IPS-18a (cell line): ENCODE data around the gene TMEFF2.
"Not testable (repeated sequence)": the region's sequence is repeated elsewhere in the genome, so short reads cannot be mapped to it uniquely, and the experiment has no call there.

Experiments
- H3K27ac ChIP-seq: one replicate; pipeline ENCODE4 v1.5.1; 2013; ENCODE audit warnings: low read length
- H3K27me3 ChIP-seq: one replicate; pipeline ENCODE4 v1.6.1; 2013; ENCODE audit warnings: mild to moderate bottlenecking, low read length; ENCODE audit not compliant: control insufficient read depth, insufficient read depth
- H3K36me3 ChIP-seq: one replicate; pipeline ENCODE4 v1.6.1; 2013; ENCODE audit warnings: low read depth, low read length; ENCODE audit not compliant: control insufficient read depth
- H3K4me1 ChIP-seq: one replicate; pipeline ENCODE4 v1.6.1; 2013; ENCODE audit warnings: low read depth, low read length; ENCODE audit not compliant: control insufficient read depth
- H3K4me3 ChIP-seq: one replicate; pipeline ENCODE4 v1.5.1; 2013; ENCODE audit warnings: low read length
- H3K9ac ChIP-seq: one replicate; pipeline ENCODE4 v1.6.1; 2013; ENCODE audit warnings: mild to moderate bottlenecking, low read length, moderate library complexity
- H3K9me3 ChIP-seq: one replicate; pipeline ENCODE4 v1.6.1; 2013; ENCODE audit warnings: low read depth, low read length; ENCODE audit not compliant: control insufficient read depth

Gene TMEFF2

DNA sequence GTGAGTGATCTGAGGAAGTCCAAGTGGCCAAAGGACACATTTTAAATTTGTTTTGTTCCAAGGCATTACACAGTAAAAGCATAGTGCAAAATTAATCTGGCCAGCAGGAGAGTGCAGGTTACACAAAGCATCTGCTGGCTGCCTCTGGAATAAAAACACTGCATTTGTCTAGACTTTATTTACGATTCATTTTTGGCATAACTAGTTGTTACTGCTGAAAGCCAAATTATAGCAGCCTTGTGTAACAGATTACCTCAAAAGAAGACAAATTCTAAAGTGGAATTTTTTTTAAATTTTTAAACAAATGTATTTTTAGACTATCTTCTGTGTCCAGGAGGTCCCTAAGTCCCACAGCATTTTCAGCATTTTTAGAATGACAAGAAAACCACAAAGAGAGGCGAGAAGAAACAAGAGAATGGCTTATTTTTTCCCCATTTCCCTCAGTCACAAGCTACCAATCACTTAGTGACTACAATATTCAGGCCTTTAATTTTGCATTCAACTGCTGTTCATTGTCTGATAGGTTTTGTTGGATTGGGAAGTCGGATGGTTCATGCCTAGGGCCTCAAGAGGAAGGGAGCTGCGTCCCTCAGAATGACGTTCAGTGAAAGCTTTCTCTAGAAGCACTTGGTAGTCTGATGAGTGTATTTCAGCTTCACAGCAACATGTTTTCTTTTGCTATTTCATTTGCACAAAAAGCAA lies 46.0 kb downstream of the TMEFF2 start:
- H3K27ac ChIP-seq, result no peak overlapping the region
- no peaks in the 10 kb centered on the region for H3K9me3 ChIP-seq
- no peak overlapping the region for H3K4me3 ChIP-seq
- H3K36me3 ChIP-seq, result no peaks in the 10 kb centered on the region
- no peak overlapping the region for H3K9ac ChIP-seq
- H3K27me3 ChIP-seq, result no peaks in the 10 kb centered on the region
- no peaks in the 10 kb centered on the region for H3K4me1 ChIP-seq

DNA sequence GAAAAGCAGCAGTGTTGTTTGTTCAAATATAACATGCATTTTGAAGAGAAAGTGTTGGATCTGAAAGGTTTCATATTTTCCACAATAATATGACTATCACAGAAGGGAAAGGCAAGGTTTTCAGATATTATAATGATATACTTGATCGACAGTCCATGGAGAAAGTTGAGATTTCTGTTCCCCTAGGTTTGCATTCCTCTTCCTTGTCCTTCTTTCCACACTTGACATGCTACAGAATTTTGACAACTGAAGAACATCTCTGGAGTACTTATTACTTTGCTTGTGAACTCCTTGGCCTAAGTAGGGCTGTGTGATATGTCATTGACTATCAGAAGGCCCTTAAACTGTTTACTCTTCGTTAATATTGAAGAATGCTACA lies 46.5 kb downstream of the TMEFF2 start:
- no peak overlapping the region for H3K9ac ChIP-seq
- no peak overlapping the region for H3K27ac ChIP-seq
- H3K36me3 ChIP-seq, result no peaks in the 10 kb centered on the region
- no peaks in the 10 kb centered on the region for H3K9me3 ChIP-seq
- H3K4me3 ChIP-seq, result no peak overlapping the region
- H3K27me3 ChIP-seq, result no peaks in the 10 kb centered on the region
- no peaks in the 10 kb centered on the region for H3K4me1 ChIP-seq

DNA sequence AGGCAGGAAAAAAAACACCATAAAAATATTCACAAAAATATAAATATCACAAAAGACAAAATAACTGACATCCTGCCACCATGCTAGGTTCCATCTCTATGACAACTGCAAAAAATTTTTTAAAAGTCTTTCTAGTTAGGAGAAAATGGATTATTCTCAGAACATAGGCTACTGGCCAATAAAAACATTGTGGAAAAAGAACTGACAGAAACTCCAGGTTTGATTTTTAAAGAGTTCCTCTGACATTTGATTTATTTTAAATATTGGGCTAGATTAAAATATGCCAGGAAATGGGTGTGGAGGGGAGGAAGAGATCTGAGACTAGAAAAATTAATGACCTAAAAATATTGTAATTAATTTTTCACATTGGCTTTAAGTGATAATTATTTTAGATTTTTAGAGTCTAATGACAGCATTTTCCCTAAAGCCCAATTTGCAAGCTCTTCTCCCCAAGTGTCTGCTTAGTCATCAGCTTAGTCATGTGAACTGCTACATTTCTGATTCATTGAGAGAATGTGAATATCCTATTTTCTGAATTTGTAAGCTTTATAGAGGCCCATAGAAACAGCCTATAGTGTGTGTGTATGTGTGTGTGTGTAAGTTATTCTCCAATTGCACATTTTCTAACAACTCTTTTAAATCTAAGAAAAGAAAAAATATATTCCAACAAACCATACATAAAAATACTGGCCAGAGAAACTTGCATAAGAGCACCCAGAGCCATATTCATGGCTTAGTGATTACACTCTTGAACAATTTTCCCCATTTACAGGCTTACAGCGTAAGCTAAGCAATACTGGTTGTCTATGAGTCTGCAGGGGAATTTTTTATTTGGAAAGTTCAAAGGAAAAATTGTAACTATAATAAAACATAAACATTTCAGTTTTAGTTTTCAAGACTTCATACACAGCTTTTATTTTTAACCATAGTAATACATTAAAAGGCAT lies 48.4 kb downstream of the TMEFF2 start:
- no peak overlapping the region for H3K9ac ChIP-seq
- no peaks in the 10 kb centered on the region for H3K27me3 ChIP-seq
- no peaks in the 10 kb centered on the region for H3K9me3 ChIP-seq
- no peak overlapping the region for H3K27ac ChIP-seq
- no peaks in the 10 kb centered on the region for H3K4me1 ChIP-seq
- H3K4me3 ChIP-seq, result no peak overlapping the region
- no peaks in the 10 kb centered on the region for H3K36me3 ChIP-seq

DNA sequence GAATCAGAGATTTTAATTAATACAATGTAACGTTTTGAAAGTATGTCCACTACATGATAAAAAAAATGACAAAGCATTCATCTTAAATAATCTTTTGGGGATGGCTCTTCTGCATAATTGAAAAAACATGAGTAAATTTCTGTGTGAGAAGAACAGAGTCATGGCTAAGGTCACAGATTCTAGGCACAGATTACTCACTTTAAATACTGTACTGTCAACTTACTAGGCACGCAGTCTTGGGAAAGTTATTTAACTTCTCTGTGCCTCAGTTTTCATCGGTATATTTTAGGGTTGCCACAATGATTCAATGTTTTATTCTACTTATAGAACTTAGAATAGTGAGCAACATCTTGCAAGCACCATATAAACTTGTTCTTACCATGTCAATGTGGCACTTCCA lies 49.2 kb downstream of the TMEFF2 start:
- Histone ChIP-seq H3K4me1 (no peaks in the 10 kb centered on the region), H3K27me3 (no peaks in the 10 kb centered on the region), H3K27ac (no peak overlapping the region), H3K9ac (no peak overlapping the region), H3K36me3 (no peaks in the 10 kb centered on the region), H3K4me3 (no peak overlapping the region), H3K9me3 (no peaks in the 10 kb centered on the region)

DNA sequence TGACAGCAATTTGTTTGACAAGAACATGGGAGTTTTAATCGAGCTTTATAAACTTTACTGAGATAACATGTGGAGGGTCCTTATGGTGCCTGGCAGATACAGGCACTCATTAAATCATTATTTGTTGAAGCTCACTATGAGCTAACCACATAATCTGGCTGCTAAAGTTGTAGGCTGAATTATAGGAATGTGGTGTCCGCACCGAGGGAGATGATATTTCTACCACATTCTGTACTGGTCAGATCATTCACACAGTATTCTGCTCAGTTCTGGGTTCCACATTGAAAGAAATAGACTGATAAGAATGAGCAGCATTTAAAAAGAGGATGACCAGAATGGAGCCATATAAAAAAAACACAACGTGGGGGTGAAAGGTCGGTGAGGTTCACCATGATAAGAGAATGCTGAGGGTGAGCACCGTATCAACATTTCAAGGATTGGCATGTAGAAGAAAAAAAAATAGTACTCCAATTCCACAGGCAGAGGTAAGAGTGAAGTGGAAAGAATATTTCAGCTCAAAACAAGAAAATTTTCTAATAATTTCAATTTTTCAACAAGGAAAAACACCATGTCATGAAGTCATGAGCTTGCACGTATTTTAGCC lies 54.4 kb downstream of the TMEFF2 start:
- no peaks in the 10 kb centered on the region for H3K4me1 ChIP-seq
- no peaks in the 10 kb centered on the region for H3K9me3 ChIP-seq
- H3K27ac ChIP-seq, result no peak overlapping the region
- no peaks in the 10 kb centered on the region for H3K36me3 ChIP-seq
- H3K4me3 ChIP-seq, result no peak overlapping the region
- H3K27me3 ChIP-seq, result no peaks in the 10 kb centered on the region
- no peak overlapping the region for H3K9ac ChIP-seq

DNA sequence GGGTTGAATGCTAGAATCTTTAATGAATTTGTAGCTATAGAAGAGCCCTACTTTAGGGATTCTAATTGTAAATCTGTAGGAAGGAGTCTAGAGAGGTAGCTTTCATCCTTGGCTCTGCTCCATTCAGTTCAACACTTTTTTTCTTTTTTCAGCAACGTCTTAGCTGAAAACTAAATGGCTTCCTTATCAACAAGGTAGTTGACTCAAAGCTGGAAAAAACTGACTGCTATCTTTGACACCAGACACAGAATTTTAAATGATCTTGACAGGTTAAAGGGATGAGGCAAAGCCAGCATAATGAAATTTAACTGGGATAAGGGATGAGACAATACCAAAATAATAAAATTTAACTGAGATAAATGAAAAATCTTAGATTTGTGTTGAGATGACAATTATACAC lies 54.9 kb downstream of the TMEFF2 start:
- Histone ChIP-seq H3K9ac (no peak overlapping the region), H3K27me3 (no peaks in the 10 kb centered on the region), H3K4me1 (no peaks in the 10 kb centered on the region), H3K4me3 (no peak overlapping the region), H3K9me3 (no peaks in the 10 kb centered on the region), H3K36me3 (no peaks in the 10 kb centered on the region), H3K27ac (no peak overlapping the region)

DNA sequence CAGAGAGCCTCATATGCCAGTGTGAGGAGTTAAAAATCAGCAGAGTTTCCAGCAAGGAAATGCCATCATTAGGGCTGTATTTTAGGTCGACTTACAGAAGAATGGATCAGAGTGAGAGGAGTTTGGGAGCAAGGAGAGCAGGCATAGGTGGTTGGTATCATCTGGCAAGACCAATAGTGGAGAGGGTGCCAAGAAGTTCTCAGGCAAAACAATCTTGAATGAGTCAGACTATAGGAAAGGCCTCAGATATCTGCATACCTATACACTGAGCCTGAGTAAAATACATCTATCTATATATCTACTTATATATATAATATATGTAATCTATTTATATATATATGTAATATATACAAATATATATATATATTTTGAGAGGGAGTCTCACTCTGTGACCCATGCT lies 57.3 kb downstream of the TMEFF2 start:
- Histone ChIP-seq H3K4me1 (no peaks in the 10 kb centered on the region), H3K27ac (no peak overlapping the region), H3K4me3 (no peak overlapping the region), H3K36me3 (no peaks in the 10 kb centered on the region), H3K9me3 (no peaks in the 10 kb centered on the region), H3K27me3 (no peaks in the 10 kb centered on the region), H3K9ac (no peak overlapping the region)

DNA sequence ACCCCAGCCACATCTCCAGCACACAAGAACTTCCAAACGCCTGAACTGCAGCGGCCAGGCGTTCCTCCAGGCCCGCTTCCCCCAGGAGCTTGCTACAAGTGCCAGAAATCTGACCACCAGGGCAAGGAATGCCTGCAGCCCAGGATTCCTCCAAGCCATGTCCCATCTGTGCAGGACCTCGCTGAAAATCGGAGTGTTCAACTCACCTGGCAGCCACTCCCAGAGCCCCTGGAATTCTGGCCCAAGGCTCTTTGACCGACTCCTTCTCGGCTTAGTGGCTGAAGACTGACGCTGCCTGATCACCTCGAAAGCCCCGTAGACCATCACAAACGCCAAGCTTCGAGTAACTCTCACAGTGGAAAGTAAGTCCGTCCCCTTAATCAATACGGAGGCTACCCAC lies 62.1 kb downstream of the TMEFF2 start:
- not testable (repeated sequence) for H3K27me3 ChIP-seq, H3K36me3 ChIP-seq, H3K9ac ChIP-seq, H3K27ac ChIP-seq, H3K4me3 ChIP-seq, H3K9me3 ChIP-seq
- peaks cover 19% of the 10 kb centered on the region for H3K4me1 ChIP-seq

DNA sequence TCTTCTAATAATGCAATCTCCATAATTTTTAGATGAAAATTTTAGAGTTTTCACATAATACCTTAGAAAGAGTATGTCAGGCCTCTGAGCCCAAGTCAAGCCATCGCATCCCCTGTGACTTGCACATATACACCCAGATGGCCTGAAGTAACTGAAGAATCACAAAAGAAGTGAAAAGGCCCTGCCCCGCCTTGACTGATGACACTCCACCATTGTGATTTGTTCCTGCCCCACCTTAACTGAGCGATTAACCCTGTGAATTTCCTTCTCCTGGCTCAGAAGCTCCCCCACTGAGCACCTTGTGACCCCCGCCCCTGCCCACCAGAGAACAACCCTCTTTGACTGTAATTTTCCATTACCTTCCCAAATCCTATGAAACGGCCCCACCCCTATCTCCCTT lies 64.4 kb downstream of the TMEFF2 start:
- H3K4me3 ChIP-seq, H3K27ac ChIP-seq, H3K9ac ChIP-seq, H3K27me3 ChIP-seq, H3K36me3 ChIP-seq, H3K9me3 ChIP-seq: not testable (repeated sequence)
- H3K4me1 ChIP-seq, result peaks cover 19% of the 10 kb centered on the region

DNA sequence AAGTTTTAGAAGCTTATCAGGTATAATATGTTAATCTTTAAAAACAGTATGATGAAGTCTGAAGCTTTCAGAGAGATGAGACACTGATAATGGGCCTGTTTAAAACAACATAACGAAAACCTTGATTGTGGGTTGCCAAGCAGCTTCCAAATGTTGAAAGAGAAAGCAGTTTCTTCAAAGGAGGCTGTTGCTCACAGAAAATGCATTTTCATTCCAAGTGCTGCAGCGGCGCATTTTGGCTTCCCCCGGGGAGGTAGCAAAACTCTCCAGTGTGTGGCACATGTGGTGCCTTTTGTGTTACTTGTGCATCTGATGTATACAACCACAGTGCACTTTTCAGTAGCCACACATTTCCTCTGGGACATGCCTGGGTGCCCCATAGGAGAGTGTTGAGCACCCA lies 66.1 kb downstream of the TMEFF2 start:
- H3K36me3 ChIP-seq, result no peaks in the 10 kb centered on the region
- H3K9me3 ChIP-seq, result no peaks in the 10 kb centered on the region
- no peaks in the 10 kb centered on the region for H3K27me3 ChIP-seq
- H3K9ac ChIP-seq, result no peak overlapping the region
- no peak overlapping the region for H3K27ac ChIP-seq
- no peak overlapping the region for H3K4me3 ChIP-seq
- H3K4me1 ChIP-seq, result peaks cover 19% of the 10 kb centered on the region

DNA sequence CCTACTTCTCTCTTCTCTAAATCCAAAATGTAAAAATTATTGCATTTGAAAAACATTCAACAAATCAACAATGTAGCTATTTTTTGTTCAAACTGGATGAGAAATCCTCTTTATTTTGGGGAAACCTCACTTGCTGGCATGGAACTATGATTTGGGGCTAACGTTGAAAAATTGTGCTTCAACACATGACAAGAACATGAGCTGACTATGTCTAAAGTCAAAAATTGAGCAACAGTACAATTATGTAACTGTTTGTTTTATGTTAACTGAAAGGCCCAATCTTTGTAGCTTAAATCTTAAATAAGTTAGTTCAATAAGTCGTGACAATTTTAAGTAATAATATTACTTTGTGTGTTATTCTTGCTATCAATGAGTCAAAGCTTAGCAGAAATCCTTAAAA lies 67.3 kb downstream of the TMEFF2 start:
- H3K36me3 ChIP-seq, result no peaks in the 10 kb centered on the region
- H3K27me3 ChIP-seq, result no peaks in the 10 kb centered on the region
- H3K9ac ChIP-seq, result no peak overlapping the region
- H3K9me3 ChIP-seq, result no peaks in the 10 kb centered on the region
- no peak overlapping the region for H3K27ac ChIP-seq
- H3K4me3 ChIP-seq, result no peak overlapping the region
- H3K4me1 ChIP-seq, result peaks cover 19% of the 10 kb centered on the region
